ENCODE results near the gene DNAAF5.

DNAAF5 gene

GRCh38 chr7:770741-771166 is 44.3 kb downstream of the DNAAF5 start:
- H3K27me3 ChIP-seq (ENCODE audit: insufficient read depth, low read depth): no peaks in the 10 kb centered on the region
- no peaks in the 10 kb centered on the region; the same call in 1 of the 2 replicates for H3K36me3 ChIP-seq (ENCODE audit: insufficient read depth)
- H3K4me3 ChIP-seq (IDR thresholded peaks at IDR 0.05; ENCODE audit: insufficient read depth, low read depth, low read length): no peak overlapping the region
- no peak overlapping the region for H3K4me2 ChIP-seq
- no peak overlapping the region for H3K9ac ChIP-seq
- no peaks in the 10 kb centered on the region for H3K4me1 ChIP-seq (ENCODE audit: low read depth, poor library complexity, severe bottlenecking)
- no peak overlapping the region for H2AFZ ChIP-seq (ENCODE audit: low read depth)
- no peak overlapping the region for H3K27ac ChIP-seq
- no peak for TF ChIP-seq CTCF (conservative IDR thresholded peaks at IDR 0.05; ENCODE audit: low read depth, low read length)
- no peaks in the 10 kb centered on the region for H3K79me2 ChIP-seq (ENCODE audit: insufficient read depth, low read depth)
- no peaks in the 10 kb centered on the region for H4K20me1 ChIP-seq (ENCODE audit: insufficient read depth)

DNA sequence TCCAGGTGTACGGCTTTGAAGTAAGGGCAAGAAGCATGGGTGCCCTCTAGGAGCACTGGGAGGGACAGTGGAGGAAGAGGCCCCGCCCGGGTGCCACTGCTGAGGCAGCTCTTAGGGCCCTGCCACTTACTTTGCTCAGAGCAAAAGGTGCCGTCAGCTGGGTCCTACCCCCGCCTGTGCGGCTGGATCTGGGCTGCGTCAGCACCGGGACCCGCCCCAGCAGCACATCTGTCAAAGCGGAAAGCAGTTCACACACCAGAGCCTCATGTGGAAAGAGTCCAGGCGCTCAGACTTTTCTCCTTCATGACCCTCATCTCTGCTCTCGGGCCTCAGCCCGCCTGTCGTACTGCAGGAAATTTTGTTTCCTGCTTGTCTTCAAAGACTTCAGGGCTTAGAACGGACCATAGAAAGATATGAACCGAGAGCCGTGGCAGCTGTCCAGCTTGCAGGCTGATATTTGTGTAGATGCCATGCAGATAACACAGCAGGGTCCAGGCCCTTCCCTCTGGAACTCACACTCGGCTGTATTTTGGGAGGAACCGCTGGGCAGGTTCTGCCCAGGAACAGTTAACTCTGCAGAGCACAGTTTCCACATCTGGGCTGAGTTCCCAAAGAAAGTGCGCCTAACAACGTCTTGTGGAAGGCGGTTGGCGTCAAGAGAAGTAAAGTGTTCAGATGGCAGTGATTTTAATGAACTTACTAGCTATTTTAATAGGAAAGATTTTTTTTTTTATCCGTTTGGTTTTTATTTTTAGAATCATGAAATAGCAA is 44.9 kb downstream of the DNAAF5 start:
- H3K27me3 ChIP-seq (ENCODE audit: insufficient read depth, low read depth): no peaks in the 10 kb centered on the region
- no peak overlapping the region for H3K27ac ChIP-seq
- no peaks in the 10 kb centered on the region for H3K4me1 ChIP-seq (ENCODE audit: low read depth, poor library complexity, severe bottlenecking)
- no peak overlapping the region for H3K4me3 ChIP-seq (IDR thresholded peaks at IDR 0.05; ENCODE audit: insufficient read depth, low read depth, low read length)
- no peaks in the 10 kb centered on the region for H3K79me2 ChIP-seq (ENCODE audit: insufficient read depth, low read depth)
- no peaks in the 10 kb centered on the region for H4K20me1 ChIP-seq (ENCODE audit: insufficient read depth)
- H3K4me2 ChIP-seq: no peak overlapping the region
- no peak for TF ChIP-seq CTCF (conservative IDR thresholded peaks at IDR 0.05; ENCODE audit: low read depth, low read length)
- H2AFZ ChIP-seq (ENCODE audit: low read depth): no peak overlapping the region
- H3K36me3 ChIP-seq (ENCODE audit: insufficient read depth): no peaks in the 10 kb centered on the region; the same call in 1 of the 2 replicates
- H3K9ac ChIP-seq: no peak overlapping the region

DNA sequence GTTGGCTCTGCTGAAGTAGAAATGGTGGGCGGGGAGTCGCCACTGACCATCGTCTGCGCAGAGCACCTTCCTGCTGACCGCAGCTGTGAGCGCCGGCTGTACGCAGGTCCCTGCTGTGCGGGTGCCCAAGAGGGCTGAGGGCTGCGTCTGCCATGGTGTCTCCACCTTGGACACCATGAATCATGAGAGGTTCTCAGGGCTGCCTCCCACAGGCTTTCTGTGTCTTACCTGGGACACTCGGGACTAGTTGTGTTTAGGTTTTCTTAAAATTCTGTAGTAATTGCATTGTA is 45.5 kb downstream of the DNAAF5 start:
- Histone ChIP-seq H4K20me1 (ENCODE audit: insufficient read depth) (no peaks in the 10 kb centered on the region), H3K4me3 (IDR thresholded peaks at IDR 0.05; ENCODE audit: insufficient read depth, low read depth, low read length) (no peak overlapping the region), H3K27ac (no peak overlapping the region), H3K27me3 (ENCODE audit: insufficient read depth, low read depth) (no peaks in the 10 kb centered on the region), H2AFZ (ENCODE audit: low read depth) (no peak overlapping the region), H3K36me3 (ENCODE audit: insufficient read depth) (no peaks in the 10 kb centered on the region; the same call in 1 of the 2 replicates), H3K4me1 (ENCODE audit: low read depth, poor library complexity, severe bottlenecking) (no peaks in the 10 kb centered on the region), H3K79me2 (ENCODE audit: insufficient read depth, low read depth) (no peaks in the 10 kb centered on the region), H3K4me2 (no peak overlapping the region), H3K9ac (no peak overlapping the region)
- TF ChIP-seq CTCF (conservative IDR thresholded peaks at IDR 0.05; ENCODE audit: low read depth, low read length): no peak

DNA sequence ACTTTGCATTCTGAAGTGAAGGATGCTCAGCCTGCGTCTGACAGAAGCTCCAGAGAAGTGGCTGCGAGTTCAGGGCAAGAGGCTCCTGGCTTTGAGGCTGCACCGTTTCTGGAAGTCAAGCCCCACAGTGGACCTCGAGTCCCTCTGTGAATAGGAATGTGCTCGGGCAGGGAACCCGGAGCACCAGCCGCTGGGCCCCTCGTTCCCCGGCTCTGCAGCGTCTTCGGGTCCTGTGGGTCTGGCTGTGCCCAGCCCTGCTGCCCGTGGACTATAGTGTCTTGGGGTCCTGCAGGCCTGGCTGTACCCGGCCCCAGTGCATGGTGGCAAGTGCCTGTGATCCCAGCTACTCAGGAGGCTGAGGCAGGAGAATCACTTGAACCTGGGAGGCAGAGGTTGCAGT is 45.9 kb downstream of the DNAAF5 start:
- H4K20me1 ChIP-seq (ENCODE audit: insufficient read depth): no peaks in the 10 kb centered on the region
- H3K27me3 ChIP-seq (ENCODE audit: insufficient read depth, low read depth): no peaks in the 10 kb centered on the region
- no peak overlapping the region for H2AFZ ChIP-seq (ENCODE audit: low read depth)
- H3K36me3 ChIP-seq (ENCODE audit: insufficient read depth): no peaks in the 10 kb centered on the region; the same call in 1 of the 2 replicates
- H3K27ac ChIP-seq: no peak overlapping the region
- H3K79me2 ChIP-seq (ENCODE audit: insufficient read depth, low read depth): no peaks in the 10 kb centered on the region
- H3K4me3 ChIP-seq (IDR thresholded peaks at IDR 0.05; ENCODE audit: insufficient read depth, low read depth, low read length): no peak overlapping the region
- TF ChIP-seq CTCF (conservative IDR thresholded peaks at IDR 0.05; ENCODE audit: low read depth, low read length): no peak
- no peaks in the 10 kb centered on the region for H3K4me1 ChIP-seq (ENCODE audit: low read depth, poor library complexity, severe bottlenecking)
- no peak overlapping the region for H3K4me2 ChIP-seq
- H3K9ac ChIP-seq: no peak overlapping the region
